Peyer's patch (tissue), 4 donors: ENCODE results near the gene ASTL. TPM values are rescaled to one million over a fixed set of nuclear protein-coding genes. Genes with fewer than 3 reads are reported as not detected.
"Not testable (repeated sequence)": the region's sequence is repeated elsewhere in the genome, so short reads cannot be mapped to it uniquely, and the experiment has no call there.

ENCODE experiments used
- DNase-seq, 3 donors: peaks; one replicate each; pipeline ENCODE4 v3.0.0-alpha.2; 2017 to 2019
- H3K27ac ChIP-seq, 4 donors: fragments of 200-600 bp; sonication (generic); one replicate each; pipeline ENCODE4 v1.5.1; 2016 to 2019
- H3K27me3 ChIP-seq, 2 donors: fragments of 200-600 bp; sonication (generic); one replicate each; pipeline ENCODE4 v1.5.1; 2019
- H3K36me3 ChIP-seq, 3 donors: fragments of 200-600 bp; sonication (generic); one replicate each; pipeline ENCODE4 v1.5.1; 2016 to 2019
- H3K4me1 ChIP-seq, 4 donors: fragments of 200-600 bp; sonication (generic); one replicate each; pipeline ENCODE4 v1.5.1; 2016 to 2019
- H3K4me3 ChIP-seq, 4 donors: fragments of 200-600 bp; sonication (generic); 1 replicate in 3 of 4; 2 replicates in 1 of 4; pipeline ENCODE4 v1.5.1; 2016 to 2019; ENCODE audit warnings: mild to moderate bottlenecking in 1 of 4
- H3K9me3 ChIP-seq, 4 donors: fragments of 200-600 bp; sonication (generic); one replicate each; pipeline ENCODE4 v1.5.1; 2016 to 2019; ENCODE audit warnings: mild to moderate bottlenecking in 1 of 4
- CTCF ChIP-seq, 6 experiments: fragments of 450-650 bp in 4 of 6; fragments of 200-600 bp in 2 of 6; sonication (generic) in 1 of 6; IDR thresholded peaks; one replicate each; pipeline ENCODE4 v1.5.1; 2017 to 2019; ENCODE audit warnings: antibody characterized with exemption in 6 of 6, mild to moderate bottlenecking in 3 of 6, moderate library complexity in 1 of 6
- POLR2A ChIP-seq, 2 donors: fragments of 450-650 bp; IDR thresholded peaks; one replicate each; pipeline ENCODE4 v1.5.1; 2017; ENCODE audit warnings: antibody characterized with exemption in 2 of 2, mild to moderate bottlenecking in 2 of 2, moderate library complexity in 2 of 2
- total RNA-seq, 4 donors: library from RNA; depleted of rRNA; stranded (reverse); fragments of >200 nt; gene quantifications; one replicate each; pipeline ENCODE4 v1.1.0, GENCODE V29; 2016

ASTL gene
- total RNA-seq, 4 donors from 2014 or later, result not detected

DNA sequence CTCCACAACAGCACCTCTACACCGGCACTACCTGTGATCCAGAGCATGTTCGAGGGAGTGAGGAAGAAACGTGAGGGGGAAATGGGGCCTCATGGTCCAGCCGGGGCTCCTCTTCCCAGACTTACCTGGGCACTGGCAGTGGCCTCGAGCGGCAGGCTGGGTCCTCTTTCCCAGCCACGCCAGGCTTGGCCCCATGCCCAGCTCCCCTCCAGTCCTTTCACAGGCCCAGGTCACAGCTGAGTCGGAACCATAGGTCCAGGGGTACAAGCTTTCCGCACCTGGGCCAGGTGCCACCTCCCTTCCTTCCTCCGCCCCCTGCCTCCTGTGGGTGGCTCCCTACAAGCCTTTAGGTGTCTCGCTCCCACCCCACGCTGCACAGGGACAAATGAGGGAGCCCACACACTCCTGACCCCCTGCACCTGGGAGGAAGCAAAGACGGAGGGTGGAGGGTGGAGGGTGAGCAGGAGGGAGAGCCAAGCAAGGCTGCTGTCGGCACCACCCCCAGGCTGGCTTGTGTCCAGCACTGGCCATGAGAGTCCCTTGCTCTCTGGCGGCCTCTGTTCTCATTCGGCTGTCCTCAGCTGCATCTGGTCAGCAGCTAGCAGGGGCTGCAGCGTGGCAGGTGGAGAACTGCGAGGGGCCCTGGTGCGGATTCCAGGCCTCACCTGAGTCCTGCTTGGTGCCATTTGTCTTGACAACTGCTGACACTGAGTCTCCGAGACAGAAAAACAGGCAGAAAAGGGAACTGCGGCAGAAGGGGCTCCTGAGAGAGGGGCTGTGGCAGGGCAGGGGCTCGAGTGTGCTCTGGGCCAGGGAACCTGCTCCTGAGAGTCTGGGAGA lies 48.7 kb downstream of the ASTL start:
- DNase-seq, result peak in 1 of 3 donors; percentile 34
- Histone ChIP-seq H3K4me3 (no peak overlapping the region), H3K4me1 (peaks cover 0 to 9% (median 0%) of the 10 kb centered on the region in 4 donors), H3K9me3 (no peaks in the 10 kb centered on the region), H3K36me3 (no peaks in the 10 kb centered on the region), H3K27ac (no peak overlapping the region), H3K27me3 (no peaks in the 10 kb centered on the region)
- TF ChIP-seq CTCF (IDR thresholded peaks at IDR 0.05) (no peak), POLR2A (IDR thresholded peaks at IDR 0.05) (no peak)

- Histone ChIP-seq H3K27me3 (no peaks in the 10 kb centered on the region), H3K27ac (no peak overlapping the region), H3K4me1 (peaks cover 0 to 9% (median 0%) of the 10 kb centered on the region in 4 donors), H3K36me3 (no peaks in the 10 kb centered on the region), H3K9me3 (no peaks in the 10 kb centered on the region), H3K4me3 (no peak overlapping the region)
- peak in 1 of 3 donors; percentile 31 for DNase-seq
- TF ChIP-seq POLR2A (IDR thresholded peaks at IDR 0.05) (no peak), CTCF (IDR thresholded peaks at IDR 0.05) (no peak)
Measured at GRCh38 chr2:96088340-96089335, 49.7 kb downstream of the ASTL start.

DNA sequence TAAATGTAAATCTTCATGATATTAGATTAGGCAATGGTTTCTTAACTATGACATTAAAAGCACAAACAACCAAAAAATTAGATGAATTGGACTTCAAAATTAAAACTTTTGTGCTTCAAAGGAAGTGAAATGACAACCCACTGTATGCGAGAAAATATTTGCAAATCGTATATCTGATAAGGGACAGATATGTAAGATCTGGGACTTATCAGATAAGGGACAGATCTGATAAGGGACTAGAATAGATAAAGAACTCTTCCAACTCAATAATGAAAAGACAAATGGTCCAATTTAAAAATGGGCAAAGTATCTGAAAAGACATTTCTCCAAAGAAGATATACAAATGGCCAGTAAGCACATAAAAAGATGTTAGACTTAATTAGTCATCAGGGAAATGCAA lies 51.2 kb downstream of the ASTL start:
- no peak overlapping the region for H3K4me3 ChIP-seq
- peaks cover 0 to 9% (median 0%) of the 10 kb centered on the region in 4 donors for H3K4me1 ChIP-seq
- H3K9me3 ChIP-seq, result no peaks in the 10 kb centered on the region
- no peak overlapping the region for H3K27ac ChIP-seq
- H3K27me3 ChIP-seq, result no peaks in the 10 kb centered on the region
- TF ChIP-seq CTCF (IDR thresholded peaks at IDR 0.05), result no peak
- no peak for TF ChIP-seq POLR2A (IDR thresholded peaks at IDR 0.05)
- H3K36me3 ChIP-seq, result no peaks in the 10 kb centered on the region
- DNase-seq, result no peak

DNA sequence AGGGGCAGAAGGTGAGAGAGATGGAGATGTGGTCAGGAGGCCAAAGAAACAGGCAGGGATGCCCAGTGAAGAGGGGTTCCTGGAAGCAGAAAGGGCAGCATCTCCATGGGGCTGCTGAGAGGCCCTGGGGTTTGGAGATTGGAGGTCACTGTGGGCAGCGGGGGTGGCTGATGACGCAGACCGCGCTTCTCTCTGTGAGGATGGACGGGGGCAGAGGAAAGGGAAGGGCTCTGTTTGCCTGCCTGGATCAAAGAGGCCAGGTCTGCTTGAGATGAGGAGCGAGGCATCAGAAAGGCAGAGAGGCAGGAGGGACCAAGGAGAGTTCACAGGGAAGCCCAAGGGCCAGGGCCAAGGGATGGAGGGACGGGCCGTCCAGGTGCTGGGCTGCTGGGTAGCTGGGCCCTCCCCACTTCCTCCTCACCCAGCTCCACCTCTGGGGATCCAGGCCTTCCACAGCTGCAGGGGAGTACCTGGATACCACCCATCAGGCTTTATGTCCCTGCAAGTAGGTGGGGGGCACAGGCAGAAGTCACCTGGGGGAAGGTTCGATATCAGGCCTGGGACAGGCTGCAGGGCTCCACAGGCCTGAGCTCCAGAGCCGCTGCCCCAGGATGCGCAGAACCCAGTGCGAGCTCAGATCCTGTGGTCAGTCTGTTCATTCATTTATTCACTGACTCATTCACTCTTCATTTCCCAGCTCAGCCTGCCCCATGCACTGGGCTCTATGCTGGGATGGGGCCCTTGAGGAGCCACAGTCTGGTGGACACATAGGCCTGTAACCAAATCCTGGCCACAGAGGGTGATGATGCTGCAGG lies 52.6 kb downstream of the ASTL start:
- Histone ChIP-seq H3K4me1 (peaks cover 0 to under 1% (median 0%) of the 10 kb centered on the region in 4 donors), H3K9me3 (no peaks in the 10 kb centered on the region), H3K4me3 (no peak overlapping the region), H3K36me3 (no peaks in the 10 kb centered on the region), H3K27ac (no peak overlapping the region), H3K27me3 (no peaks in the 10 kb centered on the region)
- peak in 1 of 3 donors; percentile 34 for DNase-seq
- TF ChIP-seq CTCF (IDR thresholded peaks at IDR 0.05) (no peak), POLR2A (IDR thresholded peaks at IDR 0.05) (no peak)

- not testable (repeated sequence) for H3K27ac ChIP-seq, H3K36me3 ChIP-seq, H3K4me3 ChIP-seq, H3K4me1 ChIP-seq, H3K27me3 ChIP-seq, H3K9me3 ChIP-seq
- peak in 1 of 3 donors; percentile 25 for DNase-seq
Measured at GRCh38 chr2:96084858-96085518, 53.3 kb downstream of the ASTL start.
